Loucy (cell line): ENCODE data around the gene OR2T34.

Experiments
- CTCF ChIP-seq: fragments of 200-600 bp; sonication (generic); conservative IDR thresholded peaks from 2 replicates; pipeline ENCODE4 v1.5.1; 2014; ENCODE audit warnings: mild to moderate bottlenecking, antibody characterized with exemption, low read length
- EZH2phosphoT487 ChIP-seq: fragments of 200-600 bp; IDR thresholded peaks from 2 replicates; pipeline ENCODE4 v1.6.1; 2018; ENCODE audit warnings: antibody characterized with exemption, mild to moderate bottlenecking, moderate library complexity, borderline replicate concordance

- TF ChIP-seq CTCF (no peak), EZH2phosphoT487 (no peak)
These were observed 15.5 kb upstream of the OR2T34 start for GRCh38 chr1:248590055-248590454.
